ENCODE data around the gene CTH. TPM values are rescaled to one million over a fixed set of nuclear protein-coding genes. Genes with fewer than 3 reads are reported as not detected.
"Not testable (repeated sequence)": the region's sequence is repeated elsewhere in the genome, so short reads cannot be mapped to it uniquely, and the experiment has no call there.

Gene CTH
- total RNA-seq, 2 donors from 2014 or later: 19.1 to 26.2 TPM

- H3K36me3 Mint-ChIP-seq (ENCODE audit: low read depth): no peaks in the 10 kb centered on the region
- Histone ChIP-seq H3K27me3 (ENCODE audit: control insufficient read depth, insufficient read depth, low read length, poor library complexity, severe bottlenecking) (no peaks in the 10 kb centered on the region), H3K4me3 (ENCODE audit: low read length) (no peak overlapping the region), H3K9ac (ENCODE audit: extremely low read depth, low read length, poor library complexity, severe bottlenecking) (no peak overlapping the region), H3K27ac (ENCODE audit: low read depth, low read length) (no peak overlapping the region), H3K36me3 (ENCODE audit: control insufficient read depth, insufficient read depth, low read length) (no peaks in the 10 kb centered on the region), H3K4me1 (ENCODE audit: control insufficient read depth, insufficient read depth, low read length) (no peaks in the 10 kb centered on the region), H3K9me3 (ENCODE audit: control insufficient read depth, low read length) (no peaks in the 10 kb centered on the region)
- no peak overlapping the region for H3K27ac Mint-ChIP-seq
- 94 to 100% methylated on average over 1 of the region's 2 CpGs for WGBS, 2 experiments (ENCODE audit: insufficient coverage in 1 of 2, insufficient read length in 1 of 2)
- DNase-seq: no peak
- H3K9me3 Mint-ChIP-seq: no peaks in the 10 kb centered on the region
- no peaks in the 10 kb centered on the region for H3K27me3 Mint-ChIP-seq (ENCODE audit: insufficient read depth)
- peaks cover 12% of the 10 kb centered on the region for H3K4me1 Mint-ChIP-seq
- H3K4me3 Mint-ChIP-seq: no peak overlapping the region
- no peak for TF ChIP-seq CTCF (conservative IDR thresholded peaks at IDR 0.05)
These were observed 1.9 kb upstream of the CTH start for GRCh38 chr1:70409136-70409535.

DNA sequence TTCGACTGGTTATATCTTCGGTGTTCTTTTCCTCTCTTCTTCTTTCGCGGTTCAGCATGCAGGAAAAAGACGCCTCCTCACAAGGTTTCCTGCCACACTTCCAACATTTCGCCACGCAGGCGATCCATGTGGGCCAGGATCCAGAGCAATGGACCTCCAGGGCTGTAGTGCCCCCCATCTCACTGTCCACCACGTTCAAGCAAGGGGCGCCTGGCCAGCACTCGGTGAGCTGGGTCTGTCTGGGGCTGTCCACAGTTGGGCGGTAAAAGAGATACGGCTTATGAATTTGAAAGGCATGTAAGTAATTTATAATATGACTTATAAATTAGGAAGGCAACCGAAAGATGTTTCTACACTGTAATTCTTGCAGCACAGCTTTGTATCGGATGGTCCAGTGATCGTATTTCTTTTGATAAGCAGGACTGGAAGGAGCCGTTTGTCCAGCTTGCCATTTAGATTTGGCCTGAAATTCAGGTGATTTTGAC lies 334 bp downstream of the CTH start:
- peaks cover 6% of the 10 kb centered on the region for H3K36me3 ChIP-seq (ENCODE audit: control insufficient read depth, insufficient read depth, low read length)
- peak overlapping the region; percentile 93 for H3K27ac ChIP-seq (ENCODE audit: low read depth, low read length)
- peaks cover 11% of the 10 kb centered on the region for H3K36me3 Mint-ChIP-seq (ENCODE audit: low read depth)
- TF ChIP-seq CTCF (conservative IDR thresholded peaks at IDR 0.05): no peak
- H3K4me3 Mint-ChIP-seq: peak overlapping the region; percentile 90
- no peak for DNase-seq
- H3K9me3 ChIP-seq (ENCODE audit: control insufficient read depth, low read length): no peaks in the 10 kb centered on the region
- no peaks in the 10 kb centered on the region for H3K27me3 ChIP-seq (ENCODE audit: control insufficient read depth, insufficient read depth, low read length, poor library complexity, severe bottlenecking)
- H3K4me1 Mint-ChIP-seq: peaks cover 12% of the 10 kb centered on the region
- H3K4me1 ChIP-seq (ENCODE audit: control insufficient read depth, insufficient read depth, low read length): no peaks in the 10 kb centered on the region
- no peaks in the 10 kb centered on the region for H3K9me3 Mint-ChIP-seq
- WGBS, 2 experiments (ENCODE audit: insufficient coverage in 1 of 2, insufficient read length in 1 of 2): 0 to 2% methylated on average over 9 to 17 of the region's 17 CpGs
- peak overlapping the region; percentile 91 for H3K4me3 ChIP-seq (ENCODE audit: low read length)
- H3K27me3 Mint-ChIP-seq (ENCODE audit: insufficient read depth): no peaks in the 10 kb centered on the region
- H3K9ac ChIP-seq (ENCODE audit: extremely low read depth, low read length, poor library complexity, severe bottlenecking): peak overlapping the region; percentile 94
- H3K27ac Mint-ChIP-seq: peak overlapping the region; percentile 99

DNA sequence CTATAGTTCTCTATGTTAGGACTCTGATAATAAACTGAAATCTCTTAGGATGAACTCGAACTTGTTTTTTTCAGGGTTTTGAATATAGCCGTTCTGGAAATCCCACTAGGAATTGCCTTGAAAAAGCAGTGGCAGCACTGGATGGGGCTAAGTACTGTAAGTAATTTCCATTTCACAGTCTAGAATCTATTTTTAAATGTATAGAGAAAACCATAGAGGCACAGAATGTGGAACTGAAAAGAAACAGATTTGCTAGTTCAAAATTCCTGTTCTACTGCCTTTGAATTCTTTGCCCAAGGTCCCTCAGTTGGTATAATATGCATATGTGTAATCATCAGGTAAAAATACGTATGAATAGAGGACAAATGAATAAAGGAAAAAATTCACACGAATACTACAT lies 4.8 kb downstream of the CTH start:
- Mint-ChIP-seq H3K4me1 (peaks cover 7% of the 10 kb centered on the region), H3K4me3 (no peak overlapping the region), H3K36me3 (ENCODE audit: low read depth) (peaks cover 35% of the 10 kb centered on the region), H3K9me3 (peaks cover 3% of the 10 kb centered on the region), H3K27ac (no peak overlapping the region), H3K27me3 (ENCODE audit: insufficient read depth) (no peaks in the 10 kb centered on the region)
- Histone ChIP-seq H3K27ac (ENCODE audit: low read depth, low read length) (no peak overlapping the region), H3K27me3 (ENCODE audit: control insufficient read depth, insufficient read depth, low read length, poor library complexity, severe bottlenecking) (no peaks in the 10 kb centered on the region), H3K36me3 (ENCODE audit: control insufficient read depth, insufficient read depth, low read length) (peaks cover 13% of the 10 kb centered on the region), H3K9me3 (ENCODE audit: control insufficient read depth, low read length) (peaks cover 4% of the 10 kb centered on the region), H3K4me1 (ENCODE audit: control insufficient read depth, insufficient read depth, low read length) (no peaks in the 10 kb centered on the region), H3K9ac (ENCODE audit: extremely low read depth, low read length, poor library complexity, severe bottlenecking) (no peak overlapping the region), H3K4me3 (ENCODE audit: low read length) (no peak overlapping the region)
- DNase-seq: no peak
- 84 to 97% methylated on average over 2 of the region's 4 CpGs for WGBS, 2 experiments (ENCODE audit: insufficient coverage in 1 of 2, insufficient read length in 1 of 2)
- no peak for TF ChIP-seq CTCF (conservative IDR thresholded peaks at IDR 0.05)

- H3K27me3 ChIP-seq (ENCODE audit: control insufficient read depth, insufficient read depth, low read length, poor library complexity, severe bottlenecking); H3K9me3 Mint-ChIP-seq; DNase-seq; H3K9me3 ChIP-seq (ENCODE audit: control insufficient read depth, low read length); H3K27ac ChIP-seq (ENCODE audit: low read depth, low read length); H3K27ac Mint-ChIP-seq; H3K4me3 Mint-ChIP-seq; H3K27me3 Mint-ChIP-seq (ENCODE audit: insufficient read depth); H3K9ac ChIP-seq (ENCODE audit: extremely low read depth, low read length, poor library complexity, severe bottlenecking); H3K4me1 Mint-ChIP-seq; H3K4me3 ChIP-seq (ENCODE audit: low read length); H3K4me1 ChIP-seq (ENCODE audit: control insufficient read depth, insufficient read depth, low read length): not testable (repeated sequence)
- H3K36me3 ChIP-seq (ENCODE audit: control insufficient read depth, insufficient read depth, low read length): peaks cover 26% of the 10 kb centered on the region
- H3K36me3 Mint-ChIP-seq (ENCODE audit: low read depth): peaks cover 54% of the 10 kb centered on the region
- WGBS, 2 experiments (ENCODE audit: insufficient coverage in 1 of 2, insufficient read length in 1 of 2): 100% methylated on average over 1 to 2 of the region's 4 CpGs
These were observed 8.1 kb downstream of the CTH start for GRCh38 chr1:70418973-70419734.
